OCI-LY1 (cell line): ENCODE data around the gene BRINP1.

ENCODE experiments used
- H2AFZ ChIP-seq: fragments of 200-600 bp; sonication (generic), shearing (Covaris generic); 2 replicates; pipeline ENCODE4 v1.6.0; 2014; ENCODE audit warnings: antibody characterized with exemption, mild to moderate bottlenecking, low read length
- H3F3A ChIP-seq: fragments of 200-600 bp; sonication (generic), shearing (Covaris generic); 2 replicates; pipeline ENCODE4 v1.6.0; 2014; ENCODE audit warnings: mild to moderate bottlenecking, antibody characterized with exemption, low read length, moderate library complexity; ENCODE audit not compliant: insufficient read depth
- H3K27ac ChIP-seq: fragments of 200-600 bp; sonication (generic); 2 replicates; pipeline ENCODE4 v1.5.1; 2014; ENCODE audit warnings: low read length, mixed run types, mild to moderate bottlenecking, low read depth; ENCODE audit not compliant: poor library complexity, severe bottlenecking
- H3K27me3 ChIP-seq: fragments of 200-600 bp; sonication (generic); 2 replicates; pipeline ENCODE4 v1.6.0; 2014; ENCODE audit warnings: antibody characterized with exemption, mild to moderate bottlenecking, low read length, moderate library complexity; ENCODE audit not compliant: insufficient read depth
- H3K36me3 ChIP-seq: fragments of 200-600 bp; sonication (generic); 2 replicates; pipeline ENCODE4 v1.6.1; 2014; ENCODE audit warnings: mild to moderate bottlenecking, antibody characterized with exemption, low read length, moderate library complexity, mixed read lengths; ENCODE audit not compliant: insufficient read depth
- H3K4me1 ChIP-seq: fragments of 200-600 bp; sonication (generic); 2 replicates; pipeline ENCODE4 v1.5.1; 2014; ENCODE audit warnings: mild to moderate bottlenecking, low read length, moderate library complexity; ENCODE audit not compliant: insufficient read depth, severe bottlenecking
- H3K4me2 ChIP-seq: fragments of 200-600 bp; sonication (generic), shearing (Covaris generic); 2 replicates; pipeline ENCODE4 v1.6.1; 2014; ENCODE audit warnings: low read length
- H3K4me3 ChIP-seq: fragments of 200-600 bp; sonication (generic); 2 replicates; pipeline ENCODE4 v1.5.1; 2014; ENCODE audit warnings: low read length, low read depth, mild to moderate bottlenecking, mixed read lengths; ENCODE audit not compliant: poor library complexity, severe bottlenecking
- H3K79me2 ChIP-seq: fragments of 200-600 bp; shearing (Covaris generic); 2 replicates; pipeline ENCODE4 v1.6.1; 2016; ENCODE audit warnings: mixed run types, low read length, mixed read lengths; ENCODE audit not compliant: insufficient read depth
- H3K9ac ChIP-seq: fragments of 200-600 bp; sonication (generic), shearing (Covaris generic); 2 replicates; pipeline ENCODE4 v1.6.1; 2014; ENCODE audit warnings: mild to moderate bottlenecking, low read length, mixed read lengths
- H3K9me2 ChIP-seq: fragments of 200-600 bp; sonication (generic), shearing (Covaris generic); 2 replicates; pipeline ENCODE4 v1.6.1; 2014; ENCODE audit warnings: low read depth, mild to moderate bottlenecking, low read length, mixed read lengths
- H3K9me3 ChIP-seq: fragments of 200-600 bp; shearing (Covaris generic); 2 replicates; pipeline ENCODE4 v1.6.1; 2014; ENCODE audit warnings: low read length, mixed read lengths
- H4K20me1 ChIP-seq: fragments of 200-600 bp; sonication (generic), shearing (Covaris generic); 2 replicates; pipeline ENCODE4 v1.6.0; 2016; ENCODE audit warnings: mild to moderate bottlenecking, low read length; ENCODE audit not compliant: insufficient read depth
- EZH2 ChIP-seq: fragments of 200-600 bp; sonication (generic), shearing (Covaris generic); IDR thresholded peaks from 2 replicates; pipeline ENCODE4 v1.8.0; 2017; ENCODE audit warnings: borderline replicate concordance, mixed run types, mild to moderate bottlenecking, antibody characterized with exemption, low read length, moderate library complexity, mixed read lengths
- TF ChIP-seq, protein P1 (sequence below): fragments of 200-600 bp; sonication (generic), shearing (Covaris generic); IDR thresholded peaks from 2 replicates; pipeline ENCODE4 v1.5.1; 2017; ENCODE audit warnings: mild to moderate bottlenecking, antibody characterized with exemption, low read length, moderate library complexity, mixed read lengths

Gene BRINP1

DNA sequence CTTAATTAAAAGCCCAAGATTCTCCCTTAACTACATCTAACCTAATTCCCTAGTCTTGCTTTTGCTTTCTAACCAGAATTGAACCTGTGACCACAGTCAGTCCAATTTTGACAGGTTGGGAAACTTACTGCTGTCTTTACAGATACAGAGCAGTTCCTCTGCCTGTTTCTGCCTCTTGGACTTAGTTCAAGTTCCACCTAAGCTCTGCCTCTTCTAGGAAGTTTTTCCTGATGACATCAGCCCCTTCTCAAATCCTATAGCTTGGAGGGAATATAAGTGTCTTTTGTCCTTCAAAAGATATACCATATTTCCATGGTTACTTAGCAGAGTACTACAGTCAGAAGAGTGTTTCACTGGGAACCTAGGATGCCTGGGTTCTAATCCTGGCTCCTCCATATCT, 31.7 kb downstream of the BRINP1 start:
- Histone ChIP-seq H3K9me3 (no peaks in the 10 kb centered on the region), H3K9me2 (no peaks in the 10 kb centered on the region)
- TF ChIP-seq, protein P1, sequence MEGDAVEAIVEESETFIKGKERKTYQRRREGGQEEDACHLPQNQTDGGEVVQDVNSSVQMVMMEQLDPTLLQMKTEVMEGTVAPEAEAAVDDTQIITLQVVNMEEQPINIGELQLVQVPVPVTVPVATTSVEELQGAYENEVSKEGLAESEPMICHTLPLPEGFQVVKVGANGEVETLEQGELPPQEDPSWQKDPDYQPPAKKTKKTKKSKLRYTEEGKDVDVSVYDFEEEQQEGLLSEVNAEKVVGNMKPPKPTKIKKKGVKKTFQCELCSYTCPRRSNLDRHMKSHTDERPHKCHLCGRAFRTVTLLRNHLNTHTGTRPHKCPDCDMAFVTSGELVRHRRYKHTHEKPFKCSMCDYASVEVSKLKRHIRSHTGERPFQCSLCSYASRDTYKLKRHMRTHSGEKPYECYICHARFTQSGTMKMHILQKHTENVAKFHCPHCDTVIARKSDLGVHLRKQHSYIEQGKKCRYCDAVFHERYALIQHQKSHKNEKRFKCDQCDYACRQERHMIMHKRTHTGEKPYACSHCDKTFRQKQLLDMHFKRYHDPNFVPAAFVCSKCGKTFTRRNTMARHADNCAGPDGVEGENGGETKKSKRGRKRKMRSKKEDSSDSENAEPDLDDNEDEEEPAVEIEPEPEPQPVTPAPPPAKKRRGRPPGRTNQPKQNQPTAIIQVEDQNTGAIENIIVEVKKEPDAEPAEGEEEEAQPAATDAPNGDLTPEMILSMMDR, result no peak
- TF ChIP-seq EZH2, result no peak

DNA sequence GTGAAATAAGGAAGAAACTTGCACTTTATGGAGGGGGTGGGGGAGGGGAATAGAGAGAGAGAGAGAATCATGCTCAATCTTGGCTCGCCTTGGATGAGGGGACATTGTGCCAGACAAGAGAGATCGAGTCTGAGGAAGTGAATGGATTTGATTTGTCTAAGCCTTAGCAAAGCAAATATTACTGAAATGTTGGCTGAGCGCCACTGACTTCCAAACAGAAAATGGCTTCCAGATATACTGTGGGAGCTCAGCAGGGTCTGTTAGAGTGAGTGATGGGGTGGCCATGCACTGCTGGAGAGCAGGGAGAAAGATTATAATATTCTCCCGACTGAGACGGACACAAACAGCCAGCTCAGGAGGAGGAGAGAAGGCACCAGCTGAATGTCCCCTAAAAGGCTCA, 34.5 kb downstream of the BRINP1 start:
- Histone ChIP-seq H3K9me2 (no peaks in the 10 kb centered on the region), H3K4me2 (no peak overlapping the region)
- no peak for TF ChIP-seq EZH2
- TF ChIP-seq, protein P1, result no peak

More for the DNA sequence above, 31.7 kb downstream of the BRINP1 start:
- no peaks in the 10 kb centered on the region for H3K79me2 ChIP-seq
- H2AFZ ChIP-seq, result no peak overlapping the region
- H3K4me1 ChIP-seq, result no peaks in the 10 kb centered on the region
- H4K20me1 ChIP-seq, result no peaks in the 10 kb centered on the region
- no peak overlapping the region for H3K4me2 ChIP-seq
- H3K36me3 ChIP-seq, result no peaks in the 10 kb centered on the region
- no peaks in the 10 kb centered on the region for H3F3A ChIP-seq
- H3K4me3 ChIP-seq, result no peak overlapping the region
- no peak overlapping the region for H3K9ac ChIP-seq
- H3K27me3 ChIP-seq, result no peaks in the 10 kb centered on the region
- no peak overlapping the region for H3K27ac ChIP-seq

DNA sequence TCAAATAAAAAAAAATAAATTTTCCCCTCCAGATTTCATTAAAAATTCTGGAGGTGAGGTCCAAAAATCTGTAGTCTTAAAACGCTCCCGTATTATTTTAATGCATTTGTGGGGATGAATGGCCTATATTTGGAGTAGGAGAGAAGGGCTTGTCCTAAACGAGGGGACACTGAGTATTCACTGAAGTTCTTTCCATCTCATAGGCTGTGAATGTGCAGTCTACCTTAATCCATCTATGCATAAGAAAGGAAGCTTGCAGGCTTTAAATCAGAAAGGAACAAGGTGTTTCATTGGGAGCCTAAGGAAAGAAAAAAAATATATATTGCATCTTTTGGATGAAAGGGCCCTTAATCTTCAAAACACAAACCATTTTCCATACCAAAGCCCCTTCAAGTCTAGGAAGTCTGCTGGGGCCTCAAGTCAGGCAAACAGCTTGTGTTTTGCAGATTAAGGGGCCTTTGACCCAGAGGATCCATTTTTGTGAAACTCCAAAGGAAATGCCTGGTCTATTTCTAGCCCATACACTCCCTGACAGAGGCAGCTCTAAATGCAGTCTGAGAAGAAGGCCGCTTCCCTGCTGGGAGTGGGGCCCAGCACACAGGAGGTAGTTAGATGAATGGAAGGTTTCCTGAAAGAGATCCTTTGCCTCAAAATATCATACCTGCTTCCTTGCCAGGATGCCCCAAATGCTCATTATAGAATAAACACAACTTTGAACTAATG, 35.6 kb downstream of the BRINP1 start:
- Histone ChIP-seq H3K9me2 (no peaks in the 10 kb centered on the region), H3K4me2 (no peak overlapping the region), H3K9me3 (peaks cover 4% of the 10 kb centered on the region; the same call in 1 of the 2 replicates), H3K36me3 (no peaks in the 10 kb centered on the region; the same call in 1 of the 2 replicates), H2AFZ (no peak overlapping the region), H3K4me3 (no peak overlapping the region), H4K20me1 (no peaks in the 10 kb centered on the region), H3K4me1 (no peaks in the 10 kb centered on the region), H3F3A (no peaks in the 10 kb centered on the region), H3K9ac (no peak overlapping the region), H3K79me2 (no peaks in the 10 kb centered on the region), H3K27me3 (no peaks in the 10 kb centered on the region), H3K27ac (no peak overlapping the region)
- TF ChIP-seq, protein P1, result no peak
- TF ChIP-seq EZH2, result no peak

More for the DNA sequence above, 34.5 kb downstream of the BRINP1 start:
- Histone ChIP-seq H3F3A (no peaks in the 10 kb centered on the region), H2AFZ (no peak overlapping the region), H3K9me3 (no peaks in the 10 kb centered on the region), H3K36me3 (no peaks in the 10 kb centered on the region; the same call in 1 of the 2 replicates), H3K79me2 (no peaks in the 10 kb centered on the region), H3K4me3 (no peak overlapping the region), H3K4me1 (no peaks in the 10 kb centered on the region), H3K27me3 (no peaks in the 10 kb centered on the region), H3K9ac (no peak overlapping the region), H3K27ac (no peak overlapping the region), H4K20me1 (no peaks in the 10 kb centered on the region)
